Nephron progenitor cell (in vitro differentiated cells): ENCODE measurements around the gene SH3RF1.

Source experiments
- DNase-seq: peaks from one replicate; pipeline ENCODE4 v3.0.0; 2021
- H3K27ac Mint-ChIP-seq: 2 replicates; pipeline ENCODE4 v1.8.0; 2021; ENCODE audit warnings: mild to moderate bottlenecking, moderate library complexity, mixed read lengths
- H3K27me3 Mint-ChIP-seq: 2 replicates; pipeline ENCODE4 v1.8.0; 2021; ENCODE audit warnings: mild to moderate bottlenecking, low read depth, mixed read lengths; ENCODE audit not compliant: poor library complexity
- H3K36me3 Mint-ChIP-seq: 2 replicates; pipeline ENCODE4 v1.8.0; 2021; ENCODE audit warnings: low read depth, mixed read lengths
- H3K4me1 Mint-ChIP-seq: 2 replicates; pipeline ENCODE4 v1.8.0; 2021; ENCODE audit warnings: mixed read lengths
- H3K4me3 Mint-ChIP-seq: 2 replicates; pipeline ENCODE4 v1.8.0; 2021; ENCODE audit warnings: mild to moderate bottlenecking, moderate library complexity, mixed read lengths
- H3K9me3 Mint-ChIP-seq: 2 replicates; pipeline ENCODE4 v1.8.0; 2021; ENCODE audit warnings: mild to moderate bottlenecking, moderate library complexity, mixed read lengths
- TF ChIP-seq, protein P1 (sequence below): fragments of 200-600 bp; sonication (generic); IDR thresholded peaks from 2 replicates; pipeline ENCODE4 v1.5.0; 2021; ENCODE audit warnings: antibody characterized with exemption

SH3RF1 gene

DNA sequence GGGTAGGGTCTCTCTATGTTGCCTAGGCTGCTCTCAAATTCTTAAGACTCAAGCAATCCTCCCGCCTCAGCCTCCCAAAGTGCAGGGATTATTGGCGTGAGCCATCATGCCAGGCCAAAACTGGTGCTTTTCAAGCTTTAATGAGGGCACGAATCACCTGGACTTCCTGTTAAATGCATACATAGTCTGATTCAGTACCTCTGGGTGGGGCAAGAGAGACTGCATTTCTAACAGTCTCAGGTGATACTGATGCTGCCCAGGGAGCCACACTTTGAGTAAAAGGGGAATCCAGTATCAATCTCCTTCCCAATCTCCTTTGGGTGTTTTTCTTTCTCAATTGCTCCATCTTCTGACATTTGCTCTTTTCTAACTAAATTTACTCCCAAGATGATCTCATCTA is 96.5 kb downstream of the SH3RF1 start:
- Mint-ChIP-seq H3K27ac (no peak overlapping the region), H3K9me3 (no peaks in the 10 kb centered on the region)

DNA sequence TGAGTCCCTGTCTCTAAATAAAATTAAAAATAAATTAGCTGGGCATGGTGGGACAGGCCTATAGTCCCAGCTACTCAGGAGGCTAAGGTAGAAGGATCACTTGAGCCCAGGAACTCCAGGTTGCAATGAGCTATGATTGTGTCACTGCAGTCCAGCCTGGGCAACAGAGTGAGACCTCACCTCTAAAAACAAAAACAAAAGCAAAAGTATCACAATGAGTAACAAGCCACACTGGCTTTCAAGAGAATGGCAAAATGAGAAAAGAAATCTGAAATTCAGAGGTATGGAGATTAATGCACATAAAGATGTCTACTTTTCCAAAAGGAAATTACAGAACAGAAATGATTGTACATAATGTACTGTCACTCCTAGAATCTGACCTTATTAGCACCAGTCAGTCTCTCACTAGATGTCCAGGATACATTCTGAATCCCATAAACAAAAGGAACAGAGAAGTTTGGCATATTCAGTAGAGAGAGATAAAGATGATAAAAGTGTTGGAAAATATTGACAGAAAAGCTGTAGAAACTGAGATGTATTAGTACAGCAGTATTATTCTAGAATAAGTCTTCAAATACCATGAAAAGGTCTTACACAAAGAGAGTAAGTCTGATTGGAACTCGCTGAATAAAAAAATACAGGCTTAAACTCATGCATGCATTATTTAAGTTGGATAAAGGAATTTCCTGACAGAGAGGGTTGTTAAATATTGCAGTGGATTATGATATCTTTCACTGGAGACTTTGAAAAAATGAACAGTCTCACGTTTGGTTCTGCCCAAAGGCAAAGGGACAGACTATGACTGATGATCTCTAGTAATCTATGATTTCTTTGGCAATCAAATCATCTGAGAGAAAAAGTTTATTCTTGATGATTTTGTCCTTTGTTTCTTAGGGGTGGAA is 102.5 kb downstream of the SH3RF1 start:
- H3K36me3 Mint-ChIP-seq, result peaks cover 10% of the 10 kb centered on the region
- DNase-seq, result no peak
- no peak overlapping the region for H3K4me3 Mint-ChIP-seq
- TF ChIP-seq, protein P1, sequence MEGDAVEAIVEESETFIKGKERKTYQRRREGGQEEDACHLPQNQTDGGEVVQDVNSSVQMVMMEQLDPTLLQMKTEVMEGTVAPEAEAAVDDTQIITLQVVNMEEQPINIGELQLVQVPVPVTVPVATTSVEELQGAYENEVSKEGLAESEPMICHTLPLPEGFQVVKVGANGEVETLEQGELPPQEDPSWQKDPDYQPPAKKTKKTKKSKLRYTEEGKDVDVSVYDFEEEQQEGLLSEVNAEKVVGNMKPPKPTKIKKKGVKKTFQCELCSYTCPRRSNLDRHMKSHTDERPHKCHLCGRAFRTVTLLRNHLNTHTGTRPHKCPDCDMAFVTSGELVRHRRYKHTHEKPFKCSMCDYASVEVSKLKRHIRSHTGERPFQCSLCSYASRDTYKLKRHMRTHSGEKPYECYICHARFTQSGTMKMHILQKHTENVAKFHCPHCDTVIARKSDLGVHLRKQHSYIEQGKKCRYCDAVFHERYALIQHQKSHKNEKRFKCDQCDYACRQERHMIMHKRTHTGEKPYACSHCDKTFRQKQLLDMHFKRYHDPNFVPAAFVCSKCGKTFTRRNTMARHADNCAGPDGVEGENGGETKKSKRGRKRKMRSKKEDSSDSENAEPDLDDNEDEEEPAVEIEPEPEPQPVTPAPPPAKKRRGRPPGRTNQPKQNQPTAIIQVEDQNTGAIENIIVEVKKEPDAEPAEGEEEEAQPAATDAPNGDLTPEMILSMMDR, result no peak
- H3K4me1 Mint-ChIP-seq, result peaks cover 25% of the 10 kb centered on the region
- H3K27ac Mint-ChIP-seq, result no peak overlapping the region
- no peaks in the 10 kb centered on the region for H3K9me3 Mint-ChIP-seq
- H3K27me3 Mint-ChIP-seq, result no peaks in the 10 kb centered on the region

More for the DNA sequence above, 96.5 kb downstream of the SH3RF1 start:
- H3K36me3 Mint-ChIP-seq, result peaks cover 5% of the 10 kb centered on the region
- no peaks in the 10 kb centered on the region for H3K27me3 Mint-ChIP-seq
- peaks cover 20% of the 10 kb centered on the region for H3K4me1 Mint-ChIP-seq
- TF ChIP-seq, protein P1, result no peak
- no peak for DNase-seq
- H3K4me3 Mint-ChIP-seq, result no peak overlapping the region

DNA sequence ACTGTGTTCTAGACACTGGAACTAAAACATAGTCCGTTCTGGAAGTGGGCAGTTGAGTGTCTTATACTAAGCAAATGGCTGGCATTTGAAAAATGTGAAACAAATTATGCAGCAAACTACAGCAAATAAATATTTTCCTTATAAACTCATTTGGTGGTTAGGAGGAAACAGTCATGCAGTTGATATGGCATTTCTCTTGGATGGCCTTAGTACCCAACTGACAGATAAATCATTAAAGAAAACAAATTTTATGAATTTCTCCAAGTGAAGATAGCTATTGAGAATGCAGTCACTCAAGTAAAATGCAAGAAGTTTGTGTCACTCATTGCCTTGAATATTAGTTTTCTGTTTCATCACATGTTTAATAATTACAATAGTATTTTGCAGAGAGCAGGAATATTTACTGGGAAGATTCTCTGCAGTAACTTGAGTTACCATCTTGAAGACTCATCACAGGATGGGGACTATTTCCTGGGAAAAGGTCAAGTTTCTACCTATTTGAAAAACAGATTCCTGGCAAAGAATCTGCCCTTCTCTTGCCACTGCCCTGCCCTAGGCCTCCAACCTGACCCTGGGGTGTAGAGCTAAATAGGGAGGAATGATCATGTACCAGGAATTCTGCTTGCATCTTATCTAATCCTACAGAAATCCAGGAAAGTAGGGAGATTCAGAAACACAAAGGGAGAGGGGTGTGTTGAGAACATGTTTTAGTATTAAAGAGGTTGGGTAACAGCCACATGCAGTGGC is 105.9 kb downstream of the SH3RF1 start:
- TF ChIP-seq, protein P1, result no peak
- peaks cover 5% of the 10 kb centered on the region for H3K36me3 Mint-ChIP-seq
- peaks cover 54% of the 10 kb centered on the region for H3K4me1 Mint-ChIP-seq
- no peak for DNase-seq
- H3K27me3 Mint-ChIP-seq, result no peaks in the 10 kb centered on the region
- H3K9me3 Mint-ChIP-seq, result no peaks in the 10 kb centered on the region
- no peak overlapping the region for H3K4me3 Mint-ChIP-seq
- H3K27ac Mint-ChIP-seq, result no peak overlapping the region

DNA sequence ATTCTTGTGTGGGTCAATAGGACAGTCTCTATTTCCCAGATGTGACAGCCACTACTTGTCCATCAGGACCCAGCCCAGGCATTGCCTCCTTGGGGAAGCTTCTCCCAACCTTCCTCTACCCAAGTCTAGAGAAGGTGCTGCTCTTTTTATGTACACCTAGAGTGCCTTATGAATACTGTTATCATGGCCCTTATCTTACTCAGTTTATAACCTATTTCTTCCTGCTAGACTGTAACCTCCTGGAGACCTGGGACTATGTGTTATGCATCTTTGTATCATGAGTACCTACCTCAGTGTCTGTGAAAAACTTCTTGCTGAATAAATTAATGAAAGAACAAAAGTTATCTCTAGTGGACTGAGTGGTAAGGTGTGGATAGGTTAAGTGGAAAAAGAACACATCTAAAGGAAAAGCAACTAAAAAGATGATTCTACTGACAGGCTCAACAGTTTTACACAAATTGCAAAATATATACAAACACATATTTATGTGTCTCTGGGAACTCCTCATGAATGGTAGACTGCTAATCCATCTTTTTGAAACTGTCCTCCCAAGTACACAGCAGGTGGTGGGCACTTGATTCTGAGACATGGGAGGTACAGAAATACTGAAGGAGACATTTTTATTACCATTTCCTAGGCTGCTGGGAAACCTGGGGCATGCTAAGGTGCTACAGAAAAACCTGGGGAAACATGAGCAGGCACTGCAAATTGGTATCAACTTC is 106.6 kb downstream of the SH3RF1 start:
- no peaks in the 10 kb centered on the region for H3K27me3 Mint-ChIP-seq
- peak overlapping the region; percentile 1 for H3K4me3 Mint-ChIP-seq
- H3K36me3 Mint-ChIP-seq, result peaks cover 5% of the 10 kb centered on the region
- TF ChIP-seq, protein P1, result no peak
- peak overlapping the region; percentile 3 for H3K27ac Mint-ChIP-seq
- peaks cover 61% of the 10 kb centered on the region for H3K4me1 Mint-ChIP-seq
- H3K9me3 Mint-ChIP-seq, result no peaks in the 10 kb centered on the region
- DNase-seq, result no peak

DNA sequence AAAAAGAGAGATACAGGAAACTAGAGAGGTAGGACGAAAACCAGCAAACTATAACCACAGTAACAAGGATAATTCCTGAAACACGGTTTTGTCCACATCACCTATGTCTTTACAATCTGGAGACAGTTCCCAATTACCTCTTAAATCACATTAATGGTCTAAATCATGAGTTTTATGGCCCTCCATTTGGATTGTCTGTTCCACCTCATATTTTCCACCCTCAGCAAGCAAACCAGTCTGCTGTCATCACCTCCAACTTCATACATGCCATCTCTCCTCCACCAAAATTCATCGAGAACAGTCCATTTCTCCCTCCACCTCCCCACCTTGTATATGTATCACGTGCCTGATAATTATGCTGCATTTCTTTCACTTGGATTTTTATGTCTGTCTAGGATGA is 107.3 kb downstream of the SH3RF1 start:
- no peak for DNase-seq
- Mint-ChIP-seq H3K9me3 (no peaks in the 10 kb centered on the region), H3K4me3 (peak overlapping the region; percentile 1), H3K4me1 (peaks cover 66% of the 10 kb centered on the region), H3K36me3 (peaks cover 5% of the 10 kb centered on the region), H3K27ac (peak overlapping the region; percentile 3), H3K27me3 (no peaks in the 10 kb centered on the region)
- TF ChIP-seq, protein P1, result no peak
